Activated naive CD4-positive, alpha-beta T cell treated with anti-CD3 and anti-CD28 coated beads, Interleukin-2, amount 50 U/mL, for 24 hours (primary cell): ENCODE results near the gene TMEM187.

Experiments used
- H3K27ac Mint-ChIP-seq: one replicate; pipeline ENCODE4 v1.8.0; 2021; ENCODE audit warnings: mild to moderate bottlenecking, mixed read lengths
- H3K27me3 Mint-ChIP-seq: one replicate; pipeline ENCODE4 v1.8.0; 2021; ENCODE audit warnings: mixed read lengths
- H3K36me3 Mint-ChIP-seq: one replicate; pipeline ENCODE4 v1.8.0; 2021; ENCODE audit warnings: mixed read lengths
- H3K4me1 Mint-ChIP-seq: one replicate; pipeline ENCODE4 v1.8.0; 2021; ENCODE audit warnings: mixed read lengths
- H3K4me3 Mint-ChIP-seq: one replicate; pipeline ENCODE4 v1.8.0; 2021; ENCODE audit warnings: mild to moderate bottlenecking, mixed read lengths
- H3K9me3 Mint-ChIP-seq: one replicate; pipeline ENCODE4 v1.8.0; 2021; ENCODE audit warnings: mixed read lengths

The TMEM187 gene, protein sequence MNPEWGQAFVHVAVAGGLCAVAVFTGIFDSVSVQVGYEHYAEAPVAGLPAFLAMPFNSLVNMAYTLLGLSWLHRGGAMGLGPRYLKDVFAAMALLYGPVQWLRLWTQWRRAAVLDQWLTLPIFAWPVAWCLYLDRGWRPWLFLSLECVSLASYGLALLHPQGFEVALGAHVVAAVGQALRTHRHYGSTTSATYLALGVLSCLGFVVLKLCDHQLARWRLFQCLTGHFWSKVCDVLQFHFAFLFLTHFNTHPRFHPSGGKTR

DNA sequence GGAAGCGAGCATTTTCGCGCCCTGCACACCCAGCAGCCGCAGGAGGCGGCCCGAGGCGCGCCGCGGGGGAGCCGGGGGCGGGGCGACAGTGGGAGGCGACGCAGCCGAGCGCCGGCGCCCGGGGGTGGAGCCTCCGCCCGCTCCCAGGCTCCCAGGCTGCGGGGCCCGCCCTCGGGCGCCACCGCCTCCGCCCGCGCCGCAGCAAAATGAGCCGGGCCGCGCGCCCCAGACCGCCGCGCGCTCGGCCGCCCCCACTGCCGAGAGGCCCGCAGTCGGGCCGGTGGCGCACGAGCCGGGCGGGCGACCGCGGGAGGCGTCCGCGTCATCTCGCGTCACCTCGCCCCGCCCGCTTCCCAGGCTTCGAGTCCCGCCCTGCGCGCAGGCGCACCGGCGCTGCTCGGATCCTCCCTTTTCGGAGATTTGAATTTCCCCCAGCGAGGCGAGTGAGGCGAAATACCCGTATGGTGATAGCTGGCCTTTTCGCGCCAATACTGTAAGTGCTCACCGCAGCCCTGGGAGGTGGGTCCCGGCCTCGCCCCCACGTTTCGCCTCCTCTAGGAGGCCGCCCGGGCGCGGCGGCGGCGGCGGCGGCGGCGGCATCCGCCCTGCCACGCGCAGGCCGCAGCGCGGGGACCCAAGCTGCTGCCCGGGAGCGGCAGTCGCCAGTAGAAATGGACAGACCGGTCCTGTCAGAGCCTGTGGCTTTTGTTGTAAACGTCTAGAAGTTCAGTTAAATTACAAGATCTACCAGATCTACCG, at the start of gene TMEM187:
TSS of gene TMEM187 (plus strand) at position 387 of the 759 bp plus-strand sequence. CDS start 9,309 bp downstream, outside the sequence.
- Mint-ChIP-seq H3K9me3 (no peaks in the 10 kb centered on the region), H3K27ac (peak within 1 kb of the TSS; percentile 100), H3K4me3 (peak within 1 kb of the TSS; percentile 100), H3K36me3 (peaks cover 6% of the 10 kb centered on the region), H3K27me3 (no peaks in the 10 kb centered on the region), H3K4me1 (peaks cover 26% of the 10 kb centered on the region)

DNA sequence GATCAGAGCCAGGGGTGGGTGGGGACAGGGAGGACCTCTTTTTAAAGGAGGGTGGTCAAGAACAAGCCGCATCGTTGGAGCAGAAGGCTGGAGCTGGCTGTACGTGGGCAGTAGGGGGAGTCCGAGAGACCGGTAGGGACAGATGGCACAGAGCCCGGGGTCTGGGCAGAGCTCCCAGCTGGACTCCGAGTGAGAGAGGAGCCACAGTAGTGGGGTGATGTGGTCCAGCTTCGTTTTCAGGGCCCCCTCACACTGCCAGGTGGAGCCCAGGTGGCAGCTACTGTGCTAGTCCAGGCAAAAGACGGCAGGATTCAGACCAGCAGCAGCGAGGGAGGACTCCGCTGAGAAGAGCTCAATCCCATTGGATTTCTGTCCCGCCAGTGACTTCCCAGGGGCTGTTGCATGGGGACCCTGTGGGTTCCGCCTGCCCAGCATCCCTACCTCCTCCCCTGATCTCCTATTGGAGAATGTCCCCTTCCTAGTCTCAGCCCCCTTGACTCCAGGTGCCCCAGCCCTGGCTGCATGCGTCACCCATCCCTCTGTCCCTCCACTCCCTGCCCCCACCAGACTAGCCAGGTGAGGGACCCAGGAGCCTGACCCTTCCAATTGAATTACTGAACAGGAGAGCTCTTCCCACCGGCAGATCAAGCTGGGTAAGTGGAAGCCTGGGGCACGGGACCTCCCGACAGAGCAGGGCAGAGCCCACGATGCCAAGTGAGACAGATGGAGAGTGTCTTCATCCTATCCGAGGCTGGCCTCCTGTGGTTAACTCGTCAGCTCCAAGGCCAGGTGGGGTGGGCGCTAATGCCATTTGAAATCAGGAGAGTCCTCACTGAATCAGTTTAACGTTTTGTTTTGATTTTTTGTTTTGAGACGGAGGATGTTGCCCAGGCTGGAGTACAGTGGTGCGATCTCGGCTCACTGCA, 49.4 kb upstream of the TMEM187 start:
- Mint-ChIP-seq H3K27me3 (no peaks in the 10 kb centered on the region), H3K36me3 (no peaks in the 10 kb centered on the region), H3K9me3 (no peaks in the 10 kb centered on the region), H3K27ac (peak overlapping the region; percentile 74), H3K4me3 (peak overlapping the region; percentile 75), H3K4me1 (peaks cover 30% of the 10 kb centered on the region)

DNA sequence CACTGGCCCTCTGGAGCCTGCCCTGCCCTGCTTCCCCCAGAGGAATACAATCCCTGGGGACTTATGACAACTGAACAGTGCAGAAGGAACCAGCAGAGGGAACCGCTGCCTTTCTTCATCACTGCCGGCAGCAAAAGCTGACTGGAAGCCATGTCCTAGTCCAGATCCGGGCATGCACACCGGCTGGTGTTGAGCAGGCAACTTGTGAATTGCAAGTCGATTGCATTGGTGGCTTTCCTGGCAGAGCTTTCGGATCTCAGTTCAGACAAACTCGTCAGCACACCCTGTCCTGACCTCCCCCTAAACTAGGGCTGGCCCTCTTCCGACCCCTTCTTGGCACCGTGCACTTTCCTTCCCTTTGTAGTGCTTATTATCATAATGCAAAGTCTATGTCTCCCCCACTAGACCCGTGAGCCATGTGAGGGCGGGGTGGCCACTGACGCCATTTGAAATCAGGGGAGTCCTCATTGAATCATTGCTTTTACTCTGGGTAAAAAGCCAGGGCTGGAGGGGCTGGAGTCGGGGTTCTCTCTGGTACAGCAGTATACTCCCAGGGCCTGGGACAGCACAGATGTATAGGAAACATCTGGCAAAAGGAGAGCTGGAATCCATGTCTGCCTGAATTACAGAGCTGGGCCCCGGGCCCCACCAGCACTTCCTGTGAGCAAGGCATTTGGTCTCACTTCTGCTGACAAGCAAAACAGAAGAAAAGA, 48.2 kb upstream of the TMEM187 start:
- H3K27ac Mint-ChIP-seq = peak overlapping the region; percentile 62
- H3K4me1 Mint-ChIP-seq = peaks cover 38% of the 10 kb centered on the region
- no peaks in the 10 kb centered on the region for H3K9me3 Mint-ChIP-seq
- peak overlapping the region; percentile 91 for H3K4me3 Mint-ChIP-seq
- H3K36me3 Mint-ChIP-seq = peaks cover 2% of the 10 kb centered on the region
- no peaks in the 10 kb centered on the region for H3K27me3 Mint-ChIP-seq

DNA sequence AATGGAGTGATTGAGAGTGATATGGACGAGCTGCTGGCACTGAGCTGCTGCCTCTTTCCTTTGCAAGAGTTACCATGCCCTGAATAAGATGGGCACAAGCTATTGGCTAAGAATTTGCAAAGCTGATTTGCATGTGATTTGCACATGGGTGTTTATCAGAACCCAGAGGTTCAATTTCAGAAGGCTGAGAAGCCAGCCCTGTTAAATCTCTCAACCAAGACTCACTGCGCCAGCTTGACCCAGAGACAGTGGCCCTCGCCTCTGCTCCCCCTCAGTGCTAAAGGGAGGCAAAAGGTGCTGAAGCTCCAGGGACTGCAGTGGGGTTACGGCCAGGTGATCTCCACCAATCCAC, 47.2 kb upstream of the TMEM187 start:
- Mint-ChIP-seq H3K27me3 (no peaks in the 10 kb centered on the region), H3K27ac (peak overlapping the region; percentile 95), H3K4me1 (peaks cover 33% of the 10 kb centered on the region), H3K4me3 (peak overlapping the region; percentile 91), H3K9me3 (no peaks in the 10 kb centered on the region), H3K36me3 (peaks cover 2% of the 10 kb centered on the region)

DNA sequence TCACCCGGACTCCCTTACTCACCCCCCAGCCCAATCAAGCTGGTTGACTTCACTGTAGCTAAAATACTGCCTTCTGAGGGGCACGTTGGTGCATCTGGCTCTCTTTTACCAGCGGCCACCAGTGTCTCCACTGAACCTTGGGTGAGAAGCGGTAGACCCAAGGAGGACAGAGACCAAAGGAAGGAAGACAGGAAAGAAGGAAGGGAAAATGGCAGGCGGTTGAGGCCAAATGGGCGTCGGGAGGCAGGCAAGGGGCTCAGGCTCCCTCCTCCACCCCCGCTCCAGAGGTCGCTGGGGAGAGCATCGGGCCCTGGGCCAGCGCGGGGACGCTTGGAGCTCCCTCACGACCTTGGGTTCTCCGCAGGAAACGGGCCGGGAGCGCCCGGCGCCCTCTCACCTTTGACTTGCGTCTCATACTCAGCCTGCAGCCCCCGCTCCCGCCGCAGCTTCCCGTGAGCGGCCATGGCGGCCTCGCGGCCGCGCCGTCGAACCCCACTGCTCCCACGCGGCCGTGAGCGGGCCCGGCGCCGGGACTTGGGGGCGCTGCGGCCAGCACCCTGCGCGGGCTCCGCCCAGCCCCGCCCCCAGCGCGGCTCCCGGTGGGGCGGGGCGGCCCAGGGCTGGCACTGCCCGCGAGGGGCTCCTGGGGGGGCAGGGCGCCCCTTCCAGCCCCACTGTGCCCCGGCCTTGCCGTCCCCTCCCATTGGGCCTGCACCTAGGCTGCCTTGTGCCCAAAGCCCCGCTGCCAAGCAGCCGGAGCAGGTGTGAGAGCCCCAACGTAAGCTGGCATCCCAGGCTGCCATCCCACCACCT, 46.6 kb upstream of the TMEM187 start, which contains the start of gene ARHGAP4:
TSS of gene ARHGAP4 (minus strand) at position 526 of the 813 bp plus-strand sequence. CDS start at position 464, 62 bp downstream.
- no peaks in the 10 kb centered on the region for H3K9me3 Mint-ChIP-seq
- no peaks in the 10 kb centered on the region for H3K27me3 Mint-ChIP-seq
- H3K27ac Mint-ChIP-seq = peak within 1 kb of the TSS; percentile 95
- H3K4me3 Mint-ChIP-seq = peak within 1 kb of the TSS; percentile 91
- H3K4me1 Mint-ChIP-seq = peaks cover 33% of the 10 kb centered on the region
- H3K36me3 Mint-ChIP-seq = peaks cover 2% of the 10 kb centered on the region

DNA sequence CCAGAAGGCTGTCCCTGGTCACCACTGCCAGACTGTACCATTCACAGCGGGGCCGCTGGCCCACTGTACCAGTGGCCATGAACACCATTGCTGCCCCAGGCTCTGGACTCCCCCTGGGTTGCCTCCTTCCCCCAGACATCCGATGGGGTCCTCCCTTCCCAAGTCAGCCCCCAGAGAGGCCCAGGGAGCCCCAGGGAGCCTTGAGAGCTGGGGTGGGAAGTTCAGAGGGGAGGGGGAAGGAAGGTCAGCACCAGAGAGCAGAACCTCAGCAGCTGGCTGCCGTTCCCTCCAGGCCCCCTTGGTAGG, 46.0 kb upstream of the TMEM187 start:
- H3K27ac Mint-ChIP-seq = peak overlapping the region; percentile 90
- no peaks in the 10 kb centered on the region for H3K9me3 Mint-ChIP-seq
- peaks cover 4% of the 10 kb centered on the region for H3K36me3 Mint-ChIP-seq
- H3K4me3 Mint-ChIP-seq = peak overlapping the region; percentile 91
- H3K4me1 Mint-ChIP-seq = peaks cover 35% of the 10 kb centered on the region
- no peaks in the 10 kb centered on the region for H3K27me3 Mint-ChIP-seq

DNA sequence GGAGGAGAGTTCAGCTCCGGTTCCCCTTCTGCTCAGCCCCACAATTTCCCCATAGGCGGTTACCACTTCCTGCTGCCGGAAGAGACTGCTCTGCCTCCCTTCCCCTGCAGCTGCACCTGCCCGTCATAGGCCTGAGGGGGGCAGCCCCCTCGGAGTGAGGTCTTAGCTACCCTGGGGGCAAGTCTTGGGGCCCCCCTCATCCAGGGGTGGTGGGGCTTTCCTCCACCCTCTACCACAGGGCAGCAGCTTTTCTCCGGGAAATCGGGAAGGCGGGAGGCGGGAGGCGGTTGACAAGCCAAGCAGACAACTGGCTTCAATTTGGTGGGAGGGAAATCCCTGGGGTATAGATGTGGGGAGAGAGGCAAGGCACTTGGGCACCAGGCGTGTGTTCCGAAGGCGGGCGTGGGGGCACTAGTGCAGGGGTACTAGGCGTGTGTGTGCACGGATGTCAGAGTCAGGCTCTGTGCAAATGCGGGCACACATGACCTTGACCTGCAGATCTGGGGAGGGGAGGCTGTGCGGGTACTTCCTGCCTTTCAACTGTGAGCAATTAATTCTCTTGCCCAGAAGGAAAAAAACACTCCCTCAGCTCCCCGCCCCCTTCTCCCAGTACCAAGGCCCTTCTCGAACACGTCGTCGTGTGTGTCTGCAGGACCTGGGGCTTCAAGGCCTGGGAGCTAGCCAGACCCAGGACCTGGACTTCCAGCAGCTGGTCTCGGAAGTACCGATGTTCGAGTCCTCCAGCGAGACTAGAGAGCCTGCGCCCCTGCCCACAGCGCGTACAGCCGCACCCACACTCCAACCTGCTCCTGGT, 45.5 kb upstream of the TMEM187 start:
- Mint-ChIP-seq H3K36me3 (peaks cover 6% of the 10 kb centered on the region), H3K27ac (peak overlapping the region; percentile 90), H3K9me3 (no peaks in the 10 kb centered on the region), H3K4me1 (peaks cover 35% of the 10 kb centered on the region), H3K4me3 (peak overlapping the region; percentile 91), H3K27me3 (no peaks in the 10 kb centered on the region)

DNA sequence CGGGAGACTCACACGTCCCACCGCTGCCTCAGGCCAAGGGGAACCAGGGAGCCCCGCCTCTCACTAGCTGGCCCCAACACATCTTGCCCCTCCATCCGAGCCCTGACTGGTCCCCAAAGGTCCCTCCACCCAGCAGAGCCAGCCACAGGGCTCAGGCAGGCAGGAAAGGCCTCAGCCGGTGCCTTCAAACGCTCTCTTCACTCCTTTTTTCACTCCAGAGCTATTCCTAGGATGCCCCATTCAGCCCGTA, 45.0 kb upstream of the TMEM187 start:
- Mint-ChIP-seq H3K4me1 (peaks cover 30% of the 10 kb centered on the region), H3K4me3 (peak overlapping the region; percentile 91), H3K27ac (peak overlapping the region; percentile 90), H3K36me3 (peaks cover 6% of the 10 kb centered on the region), H3K9me3 (no peaks in the 10 kb centered on the region), H3K27me3 (no peaks in the 10 kb centered on the region)

DNA sequence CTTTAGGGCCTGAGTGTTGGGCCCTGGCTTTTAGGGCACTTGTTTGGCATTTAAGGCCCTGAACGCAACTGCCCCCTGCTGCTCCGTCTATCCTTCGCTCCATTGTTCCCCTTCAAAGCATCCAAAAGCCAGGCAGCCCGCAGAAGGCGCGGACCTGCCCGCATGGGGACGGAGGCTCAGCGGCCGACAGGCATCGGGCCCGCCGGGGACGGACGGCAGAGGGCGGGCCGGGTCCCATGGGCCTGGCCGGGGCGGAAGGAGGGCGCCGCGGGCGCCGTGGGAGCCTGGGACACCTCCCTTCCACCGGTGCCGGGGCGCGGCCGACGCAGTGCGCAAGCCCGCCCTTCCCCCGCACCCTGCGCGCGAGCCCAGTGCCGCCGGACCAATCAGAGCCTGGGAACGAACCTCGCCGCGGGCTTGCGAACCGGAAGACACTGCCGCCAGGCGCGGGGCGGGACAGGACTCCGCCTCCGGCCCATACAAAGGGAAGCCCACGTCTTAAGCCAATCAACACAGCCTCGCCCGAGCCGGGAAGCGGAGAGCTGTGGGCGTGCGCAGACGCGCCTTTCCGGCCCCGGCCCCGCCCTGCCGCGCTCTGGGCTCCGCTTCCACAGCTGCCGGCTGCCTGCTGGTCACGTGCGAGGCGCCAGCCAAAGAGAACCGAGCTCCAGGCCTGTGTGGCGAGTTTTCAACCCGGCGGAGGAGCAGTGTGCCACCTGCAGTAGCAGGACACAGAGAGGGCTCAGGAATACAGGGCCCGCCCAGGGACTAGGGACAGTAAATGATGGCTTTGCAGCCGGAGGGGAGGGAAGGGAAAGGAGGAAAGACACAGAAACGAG, 44.4 kb upstream of the TMEM187 start:
- H3K27ac Mint-ChIP-seq = peak overlapping the region; percentile 90
- H3K4me3 Mint-ChIP-seq = peak overlapping the region; percentile 94
- no peaks in the 10 kb centered on the region for H3K9me3 Mint-ChIP-seq
- H3K4me1 Mint-ChIP-seq = peaks cover 27% of the 10 kb centered on the region
- H3K36me3 Mint-ChIP-seq = peaks cover 6% of the 10 kb centered on the region
- no peaks in the 10 kb centered on the region for H3K27me3 Mint-ChIP-seq

DNA sequence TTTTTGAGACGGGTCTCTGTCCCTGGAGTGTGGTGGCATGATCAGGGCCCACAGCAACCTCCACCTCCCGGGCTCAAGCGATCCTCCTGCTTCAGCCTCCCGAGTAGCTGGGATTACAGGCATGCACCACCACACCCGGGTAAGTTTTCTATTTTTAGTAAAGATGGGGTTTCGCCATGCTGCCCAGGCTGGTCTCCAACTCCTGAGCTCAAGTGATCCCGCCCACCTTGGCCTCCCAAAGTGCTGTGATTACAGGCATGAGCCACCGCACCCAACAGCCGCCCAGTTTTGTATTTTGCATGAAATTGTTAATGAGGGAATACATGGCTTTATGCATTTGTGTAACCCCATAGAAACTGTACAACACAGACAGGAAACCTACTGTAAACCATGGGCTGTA, 43.7 kb upstream of the TMEM187 start:
- H3K4me3 Mint-ChIP-seq = peak overlapping the region; percentile 80
- no peaks in the 10 kb centered on the region for H3K9me3 Mint-ChIP-seq
- H3K27me3 Mint-ChIP-seq = no peaks in the 10 kb centered on the region
- H3K4me1 Mint-ChIP-seq = peaks cover 25% of the 10 kb centered on the region
- H3K36me3 Mint-ChIP-seq = peaks cover 6% of the 10 kb centered on the region
- no peak overlapping the region for H3K27ac Mint-ChIP-seq

DNA sequence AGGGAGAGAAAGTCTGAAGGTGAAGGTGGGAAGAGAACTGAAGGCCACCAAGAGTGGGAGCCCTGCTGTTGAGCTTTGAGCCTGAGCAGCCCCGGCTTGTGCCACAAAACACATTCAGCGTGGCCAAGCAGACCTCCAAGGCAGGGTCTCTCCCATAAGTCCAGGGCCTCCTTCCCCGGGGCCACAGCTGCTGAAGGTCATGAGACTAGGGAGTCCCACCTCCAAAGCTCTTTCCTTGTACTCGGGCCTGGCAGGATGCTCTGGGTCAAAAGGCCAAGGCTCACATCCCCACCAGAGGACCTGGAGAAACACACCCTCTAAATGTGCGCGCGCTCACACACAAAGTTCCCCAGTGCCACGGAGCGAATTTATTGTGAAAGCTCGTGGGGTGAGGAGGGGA, 43.0 kb upstream of the TMEM187 start:
- H3K36me3 Mint-ChIP-seq = peaks cover 6% of the 10 kb centered on the region

DNA sequence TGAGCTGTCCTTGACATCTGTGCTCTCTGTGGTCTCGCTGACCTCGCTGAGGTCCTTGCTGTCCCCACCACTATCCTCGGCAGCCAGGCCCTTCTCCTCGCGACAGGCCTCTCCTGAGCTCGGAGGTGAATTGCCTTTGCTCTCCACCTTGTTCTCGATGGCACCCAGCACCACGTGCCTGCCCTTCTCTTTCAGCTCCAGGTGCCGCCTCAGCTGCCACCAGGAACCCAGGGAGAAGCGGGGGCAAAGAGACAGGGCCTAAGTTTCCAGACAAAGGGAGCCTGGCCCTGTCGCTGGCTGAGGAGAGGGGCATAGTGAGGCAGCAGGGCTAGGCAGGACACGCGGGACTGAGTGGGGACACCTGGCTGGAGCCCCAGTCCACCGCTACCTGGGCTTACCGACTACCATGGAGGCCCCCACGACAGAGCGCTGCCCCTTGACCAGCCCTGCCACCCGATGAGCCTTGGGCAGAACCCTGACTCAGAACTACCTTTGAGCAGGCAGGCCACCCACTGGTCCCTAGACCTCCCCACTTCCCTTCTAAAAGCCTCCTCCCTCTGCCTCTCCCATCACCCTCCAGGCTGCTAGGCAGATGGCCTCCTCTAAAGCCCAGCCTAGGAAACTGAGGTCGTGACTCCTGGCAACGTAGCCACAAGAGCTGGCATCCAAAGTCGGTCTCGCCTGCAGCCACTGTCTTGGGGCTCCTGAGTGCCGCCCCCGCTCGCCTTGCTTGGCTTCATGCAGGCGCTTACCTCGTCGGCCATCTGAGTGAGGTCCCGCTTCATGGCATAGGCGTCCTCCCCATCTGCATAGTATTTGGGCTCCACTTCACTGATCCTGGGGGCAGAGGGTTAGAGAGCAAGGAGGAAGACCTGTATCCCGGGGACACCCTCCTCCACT, 42.3 kb upstream of the TMEM187 start:
- no peak overlapping the region for H3K27ac Mint-ChIP-seq
- no peak overlapping the region for H3K4me3 Mint-ChIP-seq
- peaks cover 20% of the 10 kb centered on the region for H3K4me1 Mint-ChIP-seq
- H3K9me3 Mint-ChIP-seq = no peaks in the 10 kb centered on the region
- H3K27me3 Mint-ChIP-seq = no peaks in the 10 kb centered on the region
- H3K36me3 Mint-ChIP-seq = peaks cover 6% of the 10 kb centered on the region

More for the DNA sequence above, 43.0 kb upstream of the TMEM187 start:
- Mint-ChIP-seq H3K4me1 (peaks cover 24% of the 10 kb centered on the region), H3K27ac (no peak overlapping the region), H3K4me3 (no peak overlapping the region), H3K27me3 (no peaks in the 10 kb centered on the region), H3K9me3 (no peaks in the 10 kb centered on the region)
